NCI-H2227 (cell line): ENCODE results near the gene DSP.

Experiments used
- DNase-seq: peaks from one replicate; lab custom pipeline; 2025; ENCODE audit not compliant: unreplicated experiment; lab: John Stamatoyannopoulos, UW

DSP gene

GRCh38 chr6:7589949-7590917, 48.8 kb downstream of the DSP start, which contains the start of gene SNRNP48:
Gene SNRNP48, plus strand, starts transcription at chr6:7590198. Its CDS starts 60 bp downstream, at chr6:7590258.
- DNase-seq: peak; percentile 97

GRCh38 chr6:7590918-7591302, 49.4 kb downstream of the DSP start:
- peak; percentile 21 for DNase-seq

- DNase-seq: no peak
These were observed 50.3 kb downstream of the DSP start for GRCh38 chr6:7591770-7592169.

- DNase-seq: no peak
These were observed 51.8 kb downstream of the DSP start for GRCh38 chr6:7593229-7593628.

GRCh38 chr6:7594579-7595125, 53.2 kb downstream of the DSP start:
- DNase-seq: no peak

- no peak for DNase-seq
These were observed 62.5 kb downstream of the DSP start for GRCh38 chr6:7604003-7604402.

- DNase-seq: no peak
These were observed 63.0 kb downstream of the DSP start for GRCh38 chr6:7604506-7604905.

- peak; percentile 64 for DNase-seq
These were observed 74.3 kb downstream of the DSP start for GRCh38 chr6:7615611-7616383.

- DNase-seq: no peak
These were observed 76.6 kb downstream of the DSP start for GRCh38 chr6:7617801-7618764.

GRCh38 chr6:7621761-7622160, 80.3 kb downstream of the DSP start:
- DNase-seq: no peak

GRCh38 chr6:7624796-7625710, 83.6 kb downstream of the DSP start:
- no peak for DNase-seq

- no peak for DNase-seq
These were observed 87.0 kb downstream of the DSP start for GRCh38 chr6:7628479-7628878.

GRCh38 chr6:7628909-7629308, 87.4 kb downstream of the DSP start:
- DNase-seq: no peak

- no peak for DNase-seq
These were observed 87.8 kb downstream of the DSP start for GRCh38 chr6:7629321-7629720.

- DNase-seq: no peak
These were observed 89.3 kb downstream of the DSP start for GRCh38 chr6:7630792-7631191.

- DNase-seq: no peak
These were observed 90.0 kb downstream of the DSP start for GRCh38 chr6:7631466-7631865.

- no peak for DNase-seq
These were observed 91.2 kb downstream of the DSP start for GRCh38 chr6:7632501-7633290.

- no peak for DNase-seq
These were observed 91.9 kb downstream of the DSP start for GRCh38 chr6:7633361-7633760.

GRCh38 chr6:7636151-7636550, 94.7 kb downstream of the DSP start:
- DNase-seq: no peak
